ENCODE data around the gene TUBG1. TPM values are rescaled to one million over a fixed set of nuclear protein-coding genes. Genes with fewer than 3 reads are reported as not detected.

Gene TUBG1
- total and polyA plus RNA-seq, 9 donors: 11.3 to 41.2 (median 25.1) TPM

DNA sequence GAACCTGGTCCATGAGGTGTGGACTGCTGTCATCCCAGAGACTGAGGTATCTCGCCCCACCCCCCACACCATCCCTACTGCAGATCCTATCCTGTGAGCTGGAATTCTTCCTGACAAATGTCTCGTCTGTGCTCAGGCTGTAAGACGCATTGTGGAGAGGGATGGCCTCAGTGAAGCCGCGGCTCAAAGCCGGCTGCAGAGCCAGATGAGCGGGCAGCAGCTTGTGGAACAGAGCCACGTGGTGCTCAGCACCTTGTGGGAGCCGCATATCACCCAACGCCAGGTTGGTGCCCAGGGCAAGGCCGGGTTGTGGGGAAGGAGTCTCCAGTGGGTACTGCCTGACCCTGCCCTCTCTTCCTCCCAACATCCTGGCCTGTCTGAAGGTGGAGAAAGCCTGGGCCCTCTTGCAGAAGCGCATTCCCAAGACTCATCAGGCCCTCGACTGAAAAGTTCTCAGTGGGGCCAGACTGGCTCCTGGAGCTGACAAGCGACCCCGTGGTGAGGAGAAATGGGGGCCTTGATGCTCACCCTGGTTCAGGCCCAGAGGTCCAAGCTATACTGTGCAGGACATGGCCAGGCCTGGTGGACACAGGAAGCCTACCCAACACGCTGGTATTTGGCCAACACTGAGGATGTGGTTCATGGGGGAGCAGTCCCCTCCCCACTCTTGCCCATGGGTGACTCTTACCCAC is 43.8 kb upstream of the TUBG1 start:
- Histone ChIP-seq H3K9me3 (no peaks in the 10 kb centered on the region), H3K4me1 (ENCODE audit: insufficient read depth) (peaks cover 19% of the 10 kb centered on the region), H3K36me3 (no peaks in the 10 kb centered on the region), H3K4me3 (no peak overlapping the region), H3K27me3 (no peaks in the 10 kb centered on the region), H3K27ac (peak overlapping the region in 1 of 2 donors; percentile 80)
- intact Hi-C loops (cut with DNase I): no loop called here
- DNase-seq: peak in 1 of 5 donors; percentile 38
- TF ChIP-seq EP300 (IDR thresholded peaks at IDR 0.05): no peak
- TF ChIP-seq, protein P1, sequence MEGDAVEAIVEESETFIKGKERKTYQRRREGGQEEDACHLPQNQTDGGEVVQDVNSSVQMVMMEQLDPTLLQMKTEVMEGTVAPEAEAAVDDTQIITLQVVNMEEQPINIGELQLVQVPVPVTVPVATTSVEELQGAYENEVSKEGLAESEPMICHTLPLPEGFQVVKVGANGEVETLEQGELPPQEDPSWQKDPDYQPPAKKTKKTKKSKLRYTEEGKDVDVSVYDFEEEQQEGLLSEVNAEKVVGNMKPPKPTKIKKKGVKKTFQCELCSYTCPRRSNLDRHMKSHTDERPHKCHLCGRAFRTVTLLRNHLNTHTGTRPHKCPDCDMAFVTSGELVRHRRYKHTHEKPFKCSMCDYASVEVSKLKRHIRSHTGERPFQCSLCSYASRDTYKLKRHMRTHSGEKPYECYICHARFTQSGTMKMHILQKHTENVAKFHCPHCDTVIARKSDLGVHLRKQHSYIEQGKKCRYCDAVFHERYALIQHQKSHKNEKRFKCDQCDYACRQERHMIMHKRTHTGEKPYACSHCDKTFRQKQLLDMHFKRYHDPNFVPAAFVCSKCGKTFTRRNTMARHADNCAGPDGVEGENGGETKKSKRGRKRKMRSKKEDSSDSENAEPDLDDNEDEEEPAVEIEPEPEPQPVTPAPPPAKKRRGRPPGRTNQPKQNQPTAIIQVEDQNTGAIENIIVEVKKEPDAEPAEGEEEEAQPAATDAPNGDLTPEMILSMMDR (IDR thresholded peaks at IDR 0.05): no peak
- TF ChIP-seq POLR2A (IDR thresholded peaks at IDR 0.05): no peak
- 87 to 94% (median 89%) methylated on average over 16 of the region's 16 CpGs for WGBS, 3 donors

DNA sequence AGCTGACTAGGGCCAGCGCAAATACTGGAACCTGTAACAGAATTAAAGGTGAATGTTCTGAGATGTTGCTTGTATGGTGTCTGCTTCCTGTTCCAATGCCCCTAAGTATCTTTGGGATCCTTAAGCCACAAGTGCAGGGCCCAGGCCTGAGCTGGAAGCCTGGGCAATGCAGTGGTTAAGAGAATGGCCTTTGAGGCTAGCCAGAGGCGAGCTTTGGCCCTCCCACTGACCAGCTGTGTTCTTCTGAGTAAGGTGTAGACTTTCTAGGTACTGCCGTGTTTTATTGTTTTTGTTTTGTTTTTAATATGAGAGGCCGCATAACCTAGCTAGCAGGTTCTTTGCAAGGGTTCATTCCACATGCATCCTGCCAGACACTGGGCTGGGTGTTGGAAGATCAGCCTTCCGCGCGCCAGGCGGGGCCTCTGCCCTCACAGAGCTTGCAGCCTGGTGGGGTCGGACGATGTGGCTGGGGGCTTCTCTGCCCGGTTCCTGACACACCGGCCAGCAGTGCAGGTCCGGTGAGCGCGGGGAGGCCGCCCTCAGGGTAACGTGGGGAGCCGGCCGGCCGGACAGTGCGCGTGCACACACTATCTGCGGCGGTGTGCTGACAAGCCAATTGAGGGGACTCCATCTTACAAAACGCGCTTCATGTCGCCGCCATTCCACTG is 43.1 kb upstream of the TUBG1 start:
- Histone ChIP-seq H3K4me1 (ENCODE audit: insufficient read depth) (peaks cover 19% of the 10 kb centered on the region), H3K27me3 (no peaks in the 10 kb centered on the region), H3K4me3 (peak overlapping the region; percentile 84), H3K36me3 (no peaks in the 10 kb centered on the region), H3K9me3 (no peaks in the 10 kb centered on the region), H3K27ac (peak overlapping the region; percentile 65 to 80)
- intact Hi-C loops (cut with DNase I): no loop called here
- 15 to 24% (median 23%) methylated on average over 24 to 28 of the region's 28 CpGs for WGBS, 3 donors
- TF ChIP-seq, protein P1 (IDR thresholded peaks at IDR 0.05): no peak
- TF ChIP-seq POLR2A (IDR thresholded peaks at IDR 0.05) (no peak), EP300 (IDR thresholded peaks at IDR 0.05) (no peak)
- no peak for DNase-seq

DNA sequence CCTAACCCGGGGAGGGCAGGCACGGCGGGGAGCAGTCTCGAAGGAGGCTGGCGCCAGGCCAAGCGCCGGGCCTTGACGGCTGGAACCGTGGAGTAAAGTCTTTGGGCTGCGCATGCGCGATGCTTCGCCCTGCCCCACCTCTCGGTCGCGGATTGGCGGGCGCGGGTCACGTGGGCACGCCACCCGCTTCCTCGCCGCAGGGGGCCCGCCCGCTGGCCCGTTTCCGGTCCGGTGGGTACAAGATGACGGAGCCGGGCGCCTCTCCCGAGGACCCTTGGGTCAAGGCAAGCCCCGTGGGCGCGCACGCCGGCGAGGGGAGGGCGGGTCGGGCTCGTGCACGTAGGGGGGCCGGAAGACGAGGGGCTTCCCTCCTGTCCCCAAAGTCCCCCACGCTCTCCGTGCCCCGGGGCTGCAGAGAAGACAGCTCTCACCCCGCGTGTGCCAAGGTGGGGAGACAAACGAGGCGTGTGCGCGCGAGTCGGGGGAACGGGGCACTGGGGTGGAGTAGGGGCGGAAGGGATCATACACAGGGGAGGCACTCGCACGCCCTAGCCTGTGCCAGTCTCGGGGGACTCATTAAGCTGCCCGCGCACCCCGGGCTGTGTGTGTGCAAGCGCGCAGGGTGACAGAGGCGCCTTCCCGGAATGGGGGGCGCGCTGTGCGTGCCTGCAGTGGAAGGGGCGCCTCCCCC is 42.5 kb upstream of the TUBG1 start, which contains the start of gene MLX:
TSS of gene MLX (plus strand) at position 218 of the 691 bp plus-strand sequence. CDS start at position 243, 25 bp downstream.
- H3K9me3 ChIP-seq: no peaks in the 10 kb centered on the region
- 0 to 1% (median 0%) methylated on average over 32 to 72 of the region's 72 CpGs for WGBS, 3 donors
- no peaks in the 10 kb centered on the region for H3K36me3 ChIP-seq
- peak within 1 kb of the TSS; percentile 65 to 80 for H3K27ac ChIP-seq
- intact Hi-C loops (cut with DNase I): no loop called here
- peaks cover 17% of the 10 kb centered on the region for H3K4me1 ChIP-seq (ENCODE audit: insufficient read depth)
- H3K27me3 ChIP-seq: no peaks in the 10 kb centered on the region
- TF ChIP-seq EP300 (IDR thresholded peaks at IDR 0.05): no peak
- peak; percentile 36 for TF ChIP-seq POLR2A (IDR thresholded peaks at IDR 0.05)
- H3K4me3 ChIP-seq: peak within 1 kb of the TSS; percentile 84
- peak; percentile 95 to 98 (median 97) for DNase-seq

DNA sequence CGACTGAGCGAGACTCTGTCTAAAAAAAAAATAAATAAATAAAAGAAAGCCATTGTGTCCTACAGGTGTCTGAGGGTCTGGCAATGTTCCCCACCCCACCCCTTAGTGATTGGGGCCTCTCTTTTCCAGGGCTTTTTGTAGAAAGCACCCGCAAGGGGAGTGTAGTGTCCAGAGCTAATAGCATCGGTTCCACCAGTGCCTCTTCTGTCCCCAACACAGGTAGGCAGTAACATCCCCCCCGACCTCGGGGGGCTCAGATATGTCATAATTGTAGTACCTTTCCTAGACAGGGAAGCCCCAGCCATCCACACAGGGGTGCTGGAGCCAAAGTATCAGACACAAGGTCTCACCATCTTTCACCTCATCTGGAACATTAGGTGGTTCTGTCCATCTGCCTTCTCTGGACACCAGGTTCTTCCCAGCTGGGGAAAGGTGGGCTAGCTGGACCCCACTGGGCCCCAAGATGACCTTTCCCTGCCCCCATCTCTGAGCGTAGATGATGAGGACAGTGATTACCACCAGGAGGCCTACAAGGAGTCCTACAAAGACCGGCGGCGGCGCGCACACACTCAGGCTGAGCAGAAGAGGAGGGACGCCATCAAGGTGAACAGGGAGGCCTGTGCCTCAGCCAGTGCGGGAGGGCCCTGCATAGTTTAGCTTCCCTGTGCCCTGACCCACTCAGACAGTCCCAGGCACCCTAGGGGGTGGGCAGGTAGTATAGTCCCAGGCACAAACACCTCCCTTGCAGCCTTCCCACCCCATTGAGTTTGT is 41.0 kb upstream of the TUBG1 start:
- H3K36me3 ChIP-seq: no peaks in the 10 kb centered on the region
- WGBS, 3 donors: 82 to 88% (median 83%) methylated on average over 14 of the region's 14 CpGs

More for the DNA sequence above, 41.0 kb upstream of the TUBG1 start:
- TF ChIP-seq, protein P1 (IDR thresholded peaks at IDR 0.05): no peak
- no peak for TF ChIP-seq POLR2A (IDR thresholded peaks at IDR 0.05)
- no peak for TF ChIP-seq EP300 (IDR thresholded peaks at IDR 0.05)
- Histone ChIP-seq H3K9me3 (no peaks in the 10 kb centered on the region), H3K4me3 (no peak overlapping the region), H3K27me3 (no peaks in the 10 kb centered on the region), H3K4me1 (ENCODE audit: insufficient read depth) (peaks cover 8% of the 10 kb centered on the region), H3K27ac (no peak overlapping the region)
- intact Hi-C loops (cut with DNase I): no loop called here
- DNase-seq: peak in 1 of 5 donors; percentile 33
